HG02571 (cell line): Measurements from ENCODE around the gene CHPT1.
"Not testable (repeated sequence)": the region's sequence is repeated elsewhere in the genome, so short reads cannot be mapped to it uniquely, and the experiment has no call there.

Source experiments
- ATAC-seq: cut with Tn5 transposase; IDR thresholded peaks from one replicate; pipeline ENCODE4 v1.9.1; 2021; ENCODE audit warnings: mild to moderate bottlenecking, moderate library complexity; ENCODE audit not compliant: unreplicated experiment

CHPT1 gene

GRCh38 chr12:101697197-101697929, at the start of gene CHPT1:
CHPT1 (plus strand) TSS chr12:101697640; CDS start chr12:101697862, 222 bp downstream.
- ATAC-seq: peak; percentile 69

DNA sequence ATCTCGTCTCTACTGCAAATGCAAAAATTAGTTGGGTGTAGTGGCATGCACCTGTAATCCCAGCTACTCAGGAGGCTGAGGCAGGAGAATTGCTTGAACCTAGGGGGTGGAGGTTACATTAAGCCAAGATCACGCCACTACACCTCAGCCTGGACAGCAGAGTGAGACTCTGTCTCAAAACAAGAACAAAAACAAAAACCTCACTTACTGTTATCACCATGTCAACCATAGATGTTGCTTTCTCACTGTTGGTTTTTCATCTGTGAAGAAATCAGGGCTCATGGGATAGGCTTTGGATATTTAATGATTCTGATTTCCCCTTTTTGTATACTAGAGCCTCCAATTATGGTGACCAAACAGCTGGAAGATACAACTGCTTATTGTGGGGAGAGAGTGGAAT, 49.7 kb upstream of the CHPT1 start:
- ATAC-seq: no peak

DNA sequence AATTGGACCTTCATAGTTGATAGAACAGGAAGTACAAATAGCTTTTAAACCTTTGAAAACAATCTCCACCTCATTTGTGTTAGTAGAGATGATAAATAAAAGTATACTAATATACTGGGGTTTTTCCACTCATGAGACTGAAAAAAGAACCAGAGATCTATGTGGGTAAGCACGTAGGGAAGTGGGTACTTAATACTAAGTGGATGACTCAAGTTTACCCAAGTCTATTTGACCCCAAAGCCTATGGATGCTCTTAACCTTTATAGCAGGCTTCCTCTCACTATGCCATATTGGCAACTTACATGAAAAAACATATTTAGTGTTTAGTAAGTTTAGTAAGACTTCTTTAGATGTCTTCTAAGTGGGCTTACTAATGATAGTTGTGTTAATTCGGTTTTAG, 49.2 kb upstream of the CHPT1 start:
- ATAC-seq: no peak

GRCh38 chr12:101650346-101651117, 46.9 kb upstream of the CHPT1 start:
- no peak for ATAC-seq

GRCh38 chr12:101653030-101653429, 44.4 kb upstream of the CHPT1 start:
- no peak for ATAC-seq

DNA sequence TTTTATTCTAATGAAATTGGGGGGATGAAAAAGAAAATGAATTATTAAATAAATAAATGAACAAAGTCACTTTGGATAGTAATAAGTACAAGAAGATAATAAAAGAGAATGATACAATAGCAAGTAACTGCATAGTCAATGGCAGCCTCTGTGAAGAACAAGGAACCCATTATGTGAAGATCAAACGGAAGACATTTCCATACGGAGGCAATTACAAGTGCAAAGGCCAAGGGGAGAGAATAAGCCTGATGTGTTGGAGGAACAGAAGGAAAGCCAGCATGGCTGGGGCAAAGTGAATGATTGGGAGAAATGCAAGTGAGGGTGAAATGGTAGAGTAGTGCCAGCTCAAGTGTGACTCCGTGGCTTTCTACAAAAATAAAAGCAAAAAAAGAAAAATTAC, 43.9 kb upstream of the CHPT1 start:
- no peak for ATAC-seq

GRCh38 chr12:101654442-101654841, 43.0 kb upstream of the CHPT1 start:
- ATAC-seq: no peak

DNA sequence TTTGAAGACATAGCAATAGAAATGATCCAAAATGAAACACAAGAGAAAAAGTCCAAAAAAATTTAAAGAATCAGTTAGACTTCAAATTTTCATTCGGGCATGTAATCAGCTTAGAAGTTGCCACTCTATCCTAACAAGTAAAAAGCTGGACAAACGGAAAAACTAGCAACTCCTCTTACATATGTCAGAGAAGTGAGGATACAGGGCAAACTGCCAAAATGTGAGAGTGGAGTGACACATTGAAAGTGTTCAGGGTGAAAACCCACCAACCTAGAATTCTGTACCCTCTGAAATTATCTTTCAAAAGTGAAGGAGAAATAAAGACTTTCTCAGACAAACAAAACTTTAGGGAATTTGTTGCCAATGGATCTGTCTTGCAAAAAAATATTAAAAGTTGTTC, 42.0 kb upstream of the CHPT1 start:
- no peak for ATAC-seq

DNA sequence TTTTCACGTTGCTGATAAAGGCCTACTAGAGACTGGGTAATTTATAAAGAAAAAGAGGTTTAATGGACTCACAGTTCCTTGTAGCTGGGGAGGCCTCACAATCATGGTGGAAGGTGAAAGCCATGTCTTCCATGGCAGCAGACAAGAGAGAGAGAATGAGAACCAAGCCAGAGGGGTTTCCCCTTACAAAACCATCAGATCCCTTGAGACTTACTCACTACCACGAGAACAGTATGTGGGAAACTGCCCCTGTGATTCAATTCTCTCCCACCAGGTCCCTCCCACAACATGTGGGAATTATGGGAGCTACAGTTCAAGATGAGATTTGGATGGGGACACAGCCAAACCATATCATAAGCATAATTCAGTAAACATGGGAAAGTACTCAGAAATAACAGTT, 36.8 kb upstream of the CHPT1 start:
- ATAC-seq: not testable (repeated sequence)

GRCh38 chr12:101663298-101663697, 34.1 kb upstream of the CHPT1 start:
- ATAC-seq: no peak

- ATAC-seq: no peak
Measured at GRCh38 chr12:101664992-101665391, 32.4 kb upstream of the CHPT1 start.

- ATAC-seq: no peak
Measured at GRCh38 chr12:101666052-101666728, 31.2 kb upstream of the CHPT1 start.

DNA sequence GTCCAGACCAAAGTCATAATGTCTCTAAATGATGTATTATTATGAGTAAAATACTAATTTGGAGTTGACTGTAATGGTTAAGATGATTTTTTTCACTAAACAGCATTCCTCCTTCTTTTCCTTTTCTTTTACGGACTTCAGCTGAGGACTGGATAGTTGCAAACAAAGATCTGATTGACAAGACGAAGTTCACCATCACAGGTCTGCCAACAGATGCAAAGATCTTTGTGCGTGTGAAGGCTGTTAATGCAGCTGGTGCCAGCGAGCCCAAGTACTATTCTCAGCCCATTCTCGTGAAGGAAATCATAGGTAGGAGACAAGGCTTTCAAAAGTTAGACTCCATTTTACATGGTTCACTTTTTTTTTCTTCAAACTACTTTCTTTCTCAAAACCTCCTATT, 29.8 kb upstream of the CHPT1 start:
- ATAC-seq: no peak

GRCh38 chr12:101670007-101670671, 27.3 kb upstream of the CHPT1 start:
- ATAC-seq: no peak

DNA sequence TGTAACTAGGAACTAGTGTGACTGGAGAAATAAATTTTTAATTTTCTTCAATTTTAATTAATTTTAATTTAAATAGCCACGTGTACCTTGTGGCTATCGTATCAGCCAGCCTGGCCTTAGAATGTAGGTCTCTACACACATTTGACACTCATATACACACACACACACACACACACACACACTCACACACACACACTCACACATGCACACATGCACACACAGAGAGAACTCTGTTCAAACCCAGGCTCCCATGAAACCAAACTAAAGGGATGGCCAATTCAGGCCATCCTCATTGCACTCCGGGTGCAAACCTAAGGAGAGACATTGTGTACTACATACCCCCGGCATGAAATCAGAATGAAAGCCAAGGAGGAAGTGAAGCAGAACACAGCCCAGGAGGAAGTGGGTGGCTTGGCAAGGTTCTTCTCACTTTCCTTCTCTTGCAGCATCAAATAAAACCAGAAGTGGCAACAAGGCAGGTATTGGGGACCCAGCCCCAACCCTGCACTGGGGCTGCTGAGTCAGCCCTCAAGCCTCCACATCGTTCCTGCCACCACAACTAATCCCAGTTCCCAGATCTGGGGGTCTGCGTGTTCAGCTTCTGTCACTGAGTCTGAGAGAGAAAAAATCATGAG, 26.2 kb upstream of the CHPT1 start:
- peak; percentile 76 for ATAC-seq

GRCh38 chr12:101671833-101672232, 25.6 kb upstream of the CHPT1 start:
- ATAC-seq: no peak

GRCh38 chr12:101675555-101675954, 21.9 kb upstream of the CHPT1 start:
- no peak for ATAC-seq

GRCh38 chr12:101676497-101676896, 20.9 kb upstream of the CHPT1 start:
- not testable (repeated sequence) for ATAC-seq

- ATAC-seq: no peak
Measured at GRCh38 chr12:101678081-101678480, 19.4 kb upstream of the CHPT1 start.

GRCh38 chr12:101680240-101680639, 17.2 kb upstream of the CHPT1 start:
- ATAC-seq: no peak

DNA sequence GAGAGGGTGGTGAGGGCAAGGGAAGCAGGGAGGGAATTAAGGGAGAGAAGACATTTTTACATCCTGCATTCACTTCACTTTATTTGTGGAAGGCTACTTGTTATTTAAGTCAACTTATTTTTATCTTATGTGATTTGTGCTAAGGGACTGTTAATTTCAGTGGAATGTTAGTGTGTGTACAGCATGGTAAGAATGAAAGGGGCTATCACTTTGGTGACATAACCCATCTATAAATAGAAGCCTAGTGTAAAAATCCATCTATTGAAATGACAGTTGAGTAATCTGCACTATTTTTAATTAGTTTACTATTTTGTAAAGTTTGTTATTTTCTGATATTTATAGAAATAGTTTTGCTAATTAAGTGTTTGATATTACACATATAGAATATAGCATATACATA, 16.8 kb upstream of the CHPT1 start:
- no peak for ATAC-seq
